Neural progenitor cell (in vitro differentiated cells): ENCODE results near the gene ZNF277.

Source experiments
- CTCF ChIP-seq: fragments of 200-600 bp; sonication (generic); IDR thresholded peaks from 2 replicates; pipeline ENCODE4 v1.5.1; 2017; ENCODE audit warnings: antibody characterized with exemption, mild to moderate bottlenecking
- EZH2 ChIP-seq: fragments of 200-600 bp; sonication (generic); IDR thresholded peaks from 2 replicates; pipeline ENCODE4 v1.6.1; 2017; ENCODE audit warnings: antibody characterized with exemption, mild to moderate bottlenecking, moderate library complexity

GRCh38 chr7:112336261-112336660 is 129.8 kb downstream of the ZNF277 start:
- no peak for TF ChIP-seq CTCF
- no peak for TF ChIP-seq EZH2
